Skeletal muscle satellite cell (primary cell): ENCODE results near the gene OR13J1.

ENCODE experiments used
- H3K27me3 ChIP-seq: 2 replicates; pipeline ENCODE4 v1.7.0; 2013; ENCODE audit warnings: low read length; ENCODE audit not compliant: control insufficient read depth, insufficient read depth
- H3K36me3 ChIP-seq: 2 replicates; pipeline ENCODE4 v1.7.0; 2013; ENCODE audit warnings: mild to moderate bottlenecking, control low read depth, low read length; ENCODE audit not compliant: insufficient read depth
- H3K4me1 ChIP-seq: 2 replicates; pipeline ENCODE4 v1.7.0; 2013; ENCODE audit warnings: low read length; ENCODE audit not compliant: control insufficient read depth, insufficient read depth
- H3K4me2 ChIP-seq: 2 replicates; pipeline ENCODE4 v1.7.0; 2013; ENCODE audit warnings: mild to moderate bottlenecking, low read length
- H3K4me3 ChIP-seq: 2 replicates; pipeline ENCODE4 v1.7.0; 2013; ENCODE audit warnings: low read length
- H3K9ac ChIP-seq: 2 replicates; pipeline ENCODE4 v1.7.0; 2013; ENCODE audit warnings: mild to moderate bottlenecking, low read depth, low read length, moderate library complexity
- H3K9me3 ChIP-seq: replicated peaks from 2 replicates; pipeline ENCODE4 v1.7.0; 2013; ENCODE audit warnings: mild to moderate bottlenecking, control low read depth, low read length

OR13J1 gene

GRCh38 chr9:35822926-35823325 is 47.3 kb downstream of the OR13J1 start:
- H3K36me3 ChIP-seq = no peaks in the 10 kb centered on the region
- no peaks in the 10 kb centered on the region for H3K9me3 ChIP-seq
- no peaks in the 10 kb centered on the region for H3K27me3 ChIP-seq
- H3K4me2 ChIP-seq = no peak overlapping the region
- no peak overlapping the region for H3K4me3 ChIP-seq
- H3K4me1 ChIP-seq = peaks cover 19% of the 10 kb centered on the region
- H3K9ac ChIP-seq = no peak overlapping the region

- H3K9ac ChIP-seq = no peak overlapping the region
These were observed 50.1 kb downstream of the OR13J1 start for GRCh38 chr9:35820076-35820475.

More at GRCh38 chr9:35820076-35820475, 50.1 kb downstream of the OR13J1 start:
- H3K4me1 ChIP-seq = peaks cover 4% of the 10 kb centered on the region
- H3K9me3 ChIP-seq = no peaks in the 10 kb centered on the region
- no peak overlapping the region for H3K4me2 ChIP-seq
- peaks cover 5% of the 10 kb centered on the region for H3K27me3 ChIP-seq
- no peak overlapping the region for H3K4me3 ChIP-seq
- no peaks in the 10 kb centered on the region for H3K36me3 ChIP-seq
